Activated T-helper 2 cell treated with anti-CD3 and anti-CD28 coated beads, Interferon-gamma antibody, Interleukin-2, Interleukin-4, amounts not matched to agents 10 μg/mL and 5 μg/mL and 100 μg/mL, durations not matched to agents 14 hours and 24 hours and 36 hours (primary cell): ENCODE results near the gene CEP170B. TPM values are rescaled to one million over a fixed set of nuclear protein-coding genes. Genes with fewer than 3 reads are reported as not detected.
"Not testable (repeated sequence)": the region's sequence is repeated elsewhere in the genome, so short reads cannot be mapped to it uniquely, and the experiment has no call there.

Source experiments
- DNase-seq: peaks from one replicate; pipeline ENCODE4 v3.0.0; 2021; ENCODE audit warnings: low spot score
- H3K27ac Mint-ChIP-seq: one replicate; pipeline ENCODE4 v1.8.0; 2021; ENCODE audit warnings: mixed read lengths
- H3K27me3 Mint-ChIP-seq: one replicate; pipeline ENCODE4 v1.8.0; 2021; ENCODE audit warnings: low read depth, mixed read lengths
- H3K36me3 Mint-ChIP-seq: one replicate; pipeline ENCODE4 v1.8.0; 2021; ENCODE audit warnings: low read depth, mixed read lengths
- H3K4me1 Mint-ChIP-seq: one replicate; pipeline ENCODE4 v1.8.0; 2021; ENCODE audit warnings: low read depth, mixed read lengths
- H3K4me3 Mint-ChIP-seq: one replicate; pipeline ENCODE4 v1.8.0; 2021; ENCODE audit warnings: low read depth, mild to moderate bottlenecking, moderate library complexity, mixed read lengths
- H3K9me3 Mint-ChIP-seq: one replicate; pipeline ENCODE4 v1.8.0; 2021; ENCODE audit warnings: mixed read lengths
- intact Hi-C: fragments of 100-400 bp; cut with micrococcal nuclease; formaldehyde crosslinking; loops from one replicate; pipeline ENCODE4 v1.15.1; 2023
- total RNA-seq: library from RNA; stranded (reverse); gene quantifications from 2 replicates; pipeline ENCODE4 v1.2.3, GENCODE V29; 2022

The CEP170B gene
- total RNA-seq, 1 donor from 2014 or later: 8.5 TPM

DNA sequence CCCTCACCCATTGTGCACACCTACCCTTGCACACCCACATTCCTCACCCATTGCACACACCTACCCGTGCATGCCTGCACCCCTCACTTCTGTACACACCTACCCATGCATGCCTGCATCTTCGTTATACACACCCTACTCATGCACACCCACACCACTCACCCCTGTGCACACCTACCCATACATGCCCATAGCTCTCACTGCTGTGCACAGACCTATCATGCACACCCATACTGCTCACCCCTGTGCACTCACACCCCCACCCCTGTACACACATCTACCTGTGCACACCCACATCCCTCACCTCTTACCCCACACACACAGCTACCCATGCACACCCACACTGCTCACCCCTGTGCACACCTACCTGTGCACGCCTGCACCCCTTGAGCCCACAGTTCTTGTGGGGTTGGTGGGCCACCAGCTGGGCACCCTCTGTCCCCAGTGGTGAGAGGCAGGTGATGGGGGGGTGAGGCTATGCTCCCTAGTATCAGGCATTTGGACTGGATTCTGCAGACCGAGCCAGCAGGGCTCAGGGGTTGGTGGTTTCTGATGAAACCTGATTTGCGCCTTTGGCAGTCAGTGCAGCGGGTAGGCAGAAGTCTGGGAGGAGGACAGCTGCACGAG, 15.6 kb downstream of the CEP170B start:
- no peaks in the 10 kb centered on the region for H3K4me1 Mint-ChIP-seq
- DNase-seq: no peak
- H3K27ac Mint-ChIP-seq: no peak overlapping the region
- H3K27me3 Mint-ChIP-seq: no peaks in the 10 kb centered on the region
- no peaks in the 10 kb centered on the region for H3K36me3 Mint-ChIP-seq
- no peaks in the 10 kb centered on the region for H3K9me3 Mint-ChIP-seq
- H3K4me3 Mint-ChIP-seq: no peak overlapping the region
- intact Hi-C loops: no loop called here

- intact Hi-C loops: no loop called here
- Mint-ChIP-seq H3K4me1 (no peaks in the 10 kb centered on the region), H3K4me3 (no peak overlapping the region), H3K27ac (no peak overlapping the region), H3K9me3 (no peaks in the 10 kb centered on the region), H3K36me3 (no peaks in the 10 kb centered on the region), H3K27me3 (no peaks in the 10 kb centered on the region)
- no peak for DNase-seq
Measured at GRCh38 chr14:104881369-104881979, 16.4 kb downstream of the CEP170B start.

GRCh38 chr14:104882325-104882973, 17.4 kb downstream of the CEP170B start:
- H3K4me3 Mint-ChIP-seq: no peak overlapping the region
- H3K9me3 Mint-ChIP-seq: no peaks in the 10 kb centered on the region
- no peaks in the 10 kb centered on the region for H3K36me3 Mint-ChIP-seq
- no peak overlapping the region for H3K27ac Mint-ChIP-seq
- no peaks in the 10 kb centered on the region for H3K27me3 Mint-ChIP-seq
- H3K4me1 Mint-ChIP-seq: no peaks in the 10 kb centered on the region
- no peak for DNase-seq
- intact Hi-C loops: no loop called here

DNA sequence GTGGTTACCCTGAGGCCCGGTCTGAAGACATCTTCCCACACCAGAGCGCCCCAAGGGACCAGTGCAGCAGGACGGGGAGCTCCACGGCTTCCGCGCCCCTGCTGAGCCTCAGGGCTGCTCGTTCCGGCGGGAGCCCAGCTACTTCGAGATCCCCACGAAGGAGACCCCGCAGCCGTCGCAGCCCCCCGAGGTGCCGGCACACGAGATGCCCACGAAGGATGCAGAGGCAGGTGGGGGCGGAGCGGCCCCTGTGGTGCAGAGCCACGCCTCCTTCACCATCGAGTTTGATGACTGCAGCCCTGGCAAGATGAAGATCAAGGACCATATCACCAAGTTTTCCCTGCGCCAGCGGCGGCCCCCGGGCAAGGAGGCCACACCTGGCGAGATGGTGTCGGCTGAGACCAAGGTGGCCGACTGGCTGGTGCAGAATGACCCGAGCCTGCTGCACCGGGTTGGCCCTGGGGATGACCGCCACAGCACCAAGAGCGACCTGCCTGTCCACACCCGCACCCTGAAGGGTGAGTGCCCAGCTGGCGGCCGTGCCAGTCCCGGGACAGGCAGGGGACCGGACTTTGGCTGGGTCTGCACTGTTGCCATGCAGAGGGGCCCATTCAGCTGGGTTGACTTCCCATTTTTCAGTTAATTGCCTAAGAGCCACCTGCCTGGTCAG, 18.1 kb downstream of the CEP170B start:
- Mint-ChIP-seq H3K9me3 (no peaks in the 10 kb centered on the region), H3K27ac (no peak overlapping the region), H3K36me3 (no peaks in the 10 kb centered on the region), H3K27me3 (no peaks in the 10 kb centered on the region), H3K4me3 (no peak overlapping the region), H3K4me1 (no peaks in the 10 kb centered on the region)
- no peak for DNase-seq
- intact Hi-C loops: no loop called here

GRCh38 chr14:104883681-104884361, 18.8 kb downstream of the CEP170B start:
- intact Hi-C loops: no loop called here
- Mint-ChIP-seq H3K36me3 (no peaks in the 10 kb centered on the region), H3K4me3 (no peak overlapping the region), H3K27me3 (no peaks in the 10 kb centered on the region), H3K9me3 (no peaks in the 10 kb centered on the region), H3K4me1 (no peaks in the 10 kb centered on the region), H3K27ac (no peak overlapping the region)
- no peak for DNase-seq

- H3K27me3 Mint-ChIP-seq, DNase-seq, H3K36me3 Mint-ChIP-seq, H3K4me1 Mint-ChIP-seq, intact Hi-C loops, H3K27ac Mint-ChIP-seq, H3K4me3 Mint-ChIP-seq, H3K9me3 Mint-ChIP-seq: not testable (repeated sequence)
Measured at GRCh38 chr14:104884381-104884780, 19.3 kb downstream of the CEP170B start.

- no peaks in the 10 kb centered on the region for H3K27me3 Mint-ChIP-seq
- H3K27ac Mint-ChIP-seq: no peak overlapping the region
- no peaks in the 10 kb centered on the region for H3K4me1 Mint-ChIP-seq
- H3K36me3 Mint-ChIP-seq: no peaks in the 10 kb centered on the region
- H3K4me3 Mint-ChIP-seq: no peak overlapping the region
- DNase-seq: no peak
- no peaks in the 10 kb centered on the region for H3K9me3 Mint-ChIP-seq
- intact Hi-C loops: no loop called here
Measured at GRCh38 chr14:104885031-104885972, 20.2 kb downstream of the CEP170B start.

DNA sequence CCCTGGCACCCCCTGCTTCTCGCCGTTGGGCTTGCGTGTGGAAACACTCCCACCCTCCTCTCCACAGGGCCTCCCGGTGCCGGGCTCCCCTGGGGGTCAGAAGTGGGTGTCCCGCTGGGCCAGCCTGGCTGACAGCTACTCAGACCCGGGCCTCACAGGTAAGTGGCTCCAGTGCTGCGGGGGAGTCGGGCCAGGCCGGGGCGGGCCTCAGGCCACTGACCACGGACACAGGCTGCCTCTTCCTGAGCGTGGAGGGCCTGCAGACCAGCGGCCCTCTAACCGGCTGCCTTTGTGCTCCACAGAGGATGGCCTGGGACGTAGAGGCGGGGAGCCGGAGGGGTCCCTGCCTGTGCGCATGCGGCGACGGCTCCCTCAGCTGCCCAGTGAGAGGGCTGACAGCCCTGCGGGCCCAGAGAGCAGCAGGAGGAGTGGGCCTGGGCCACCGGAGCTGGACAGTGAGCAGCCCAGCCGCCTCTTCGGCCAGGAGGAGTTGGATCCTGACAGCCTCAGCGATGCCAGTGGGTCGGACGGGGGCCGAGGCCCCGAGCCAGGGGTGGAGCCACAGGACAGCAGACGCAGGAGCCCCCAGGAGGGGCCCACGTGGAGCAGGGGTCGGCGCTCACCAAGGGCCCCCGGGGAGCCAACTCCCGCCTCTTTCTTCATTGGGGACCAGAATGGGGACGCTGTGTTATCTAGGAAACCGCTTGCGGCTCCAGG, 21.1 kb downstream of the CEP170B start:
- intact Hi-C loops: no loop called here
- no peak overlapping the region for H3K27ac Mint-ChIP-seq
- no peaks in the 10 kb centered on the region for H3K36me3 Mint-ChIP-seq
- H3K4me3 Mint-ChIP-seq: no peak overlapping the region
- no peak for DNase-seq
- no peaks in the 10 kb centered on the region for H3K9me3 Mint-ChIP-seq
- no peaks in the 10 kb centered on the region for H3K4me1 Mint-ChIP-seq
- H3K27me3 Mint-ChIP-seq: no peaks in the 10 kb centered on the region

DNA sequence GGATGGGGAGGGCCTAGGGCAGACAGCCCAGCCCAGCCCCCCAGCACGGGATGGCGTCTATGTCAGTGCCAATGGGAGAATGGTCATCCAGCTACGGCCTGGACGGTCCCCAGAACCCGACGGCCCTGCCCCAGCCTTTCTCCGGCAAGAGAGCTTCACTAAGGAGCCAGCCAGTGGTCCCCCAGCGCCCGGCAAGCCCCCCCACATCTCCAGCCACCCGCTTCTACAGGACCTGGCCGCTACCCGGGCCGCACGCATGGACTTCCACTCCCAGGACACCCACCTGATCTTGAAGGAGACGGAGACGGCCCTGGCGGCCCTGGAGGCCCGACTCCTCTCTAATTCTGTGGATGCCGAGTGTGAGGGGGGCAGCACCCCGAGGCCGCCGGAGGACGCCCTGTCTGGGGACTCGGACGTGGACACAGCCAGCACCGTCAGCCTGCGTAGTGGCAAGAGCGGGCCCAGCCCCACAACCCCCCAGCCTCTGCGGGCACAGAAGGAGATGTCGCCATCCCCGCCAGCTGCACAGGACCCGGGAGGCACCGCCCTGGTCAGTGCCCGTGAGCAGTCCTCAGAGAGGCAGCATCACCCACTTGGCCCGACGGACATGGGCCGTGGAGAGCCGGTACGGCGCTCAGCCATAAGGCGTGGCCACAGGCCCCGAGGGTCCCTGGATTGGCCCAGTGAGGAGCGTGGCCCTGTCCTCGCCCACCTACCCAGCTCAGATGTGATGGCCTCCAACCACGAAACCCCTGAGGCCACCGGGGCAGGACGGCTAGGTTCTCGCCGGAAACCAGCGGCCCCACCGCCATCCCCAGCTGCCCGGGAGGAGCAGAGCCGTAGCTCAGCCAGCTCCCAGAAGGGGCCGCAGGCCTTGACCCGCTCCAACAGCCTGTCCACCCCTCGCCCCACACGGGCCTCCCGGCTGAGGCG, 21.9 kb downstream of the CEP170B start:
- Mint-ChIP-seq H3K27me3 (no peaks in the 10 kb centered on the region), H3K9me3 (no peaks in the 10 kb centered on the region), H3K36me3 (no peaks in the 10 kb centered on the region), H3K4me3 (no peak overlapping the region), H3K4me1 (no peaks in the 10 kb centered on the region), H3K27ac (no peak overlapping the region)
- DNase-seq: no peak
- intact Hi-C loops: no loop called here

GRCh38 chr14:104887623-104888488, 22.8 kb downstream of the CEP170B start:
- Mint-ChIP-seq H3K27ac (no peak overlapping the region), H3K36me3 (no peaks in the 10 kb centered on the region), H3K4me3 (no peak overlapping the region), H3K4me1 (no peaks in the 10 kb centered on the region), H3K9me3 (no peaks in the 10 kb centered on the region), H3K27me3 (no peaks in the 10 kb centered on the region)
- intact Hi-C loops: no loop called here
- no peak for DNase-seq
